SK-N-SH (cell line): ENCODE data around the gene GCC1.

Experiments used
- CTCF ChIP-seq: fragments of 200-600 bp; sonication (generic); IDR thresholded peaks from 2 replicates; pipeline ENCODE4 v1.6.1; 2017; ENCODE audit warnings: antibody characterized with exemption, mild to moderate bottlenecking, moderate library complexity
- SMC3 ChIP-seq: IDR thresholded peaks from 2 replicates; pipeline ENCODE4 v1.6.1; 2012; ENCODE audit warnings: low read depth, low read length, improper control_type of control experiment

GRCh38 chr7:127539116-127539515 lies 46.3 kb downstream of the GCC1 start:
- TF ChIP-seq CTCF, result no peak
- TF ChIP-seq SMC3, result no peak
